ENCODE results near the gene NUP58.
"Not testable (repeated sequence)": the region's sequence is repeated elsewhere in the genome, so short reads cannot be mapped to it uniquely, and the experiment has no call there.

NUP58 gene

DNA sequence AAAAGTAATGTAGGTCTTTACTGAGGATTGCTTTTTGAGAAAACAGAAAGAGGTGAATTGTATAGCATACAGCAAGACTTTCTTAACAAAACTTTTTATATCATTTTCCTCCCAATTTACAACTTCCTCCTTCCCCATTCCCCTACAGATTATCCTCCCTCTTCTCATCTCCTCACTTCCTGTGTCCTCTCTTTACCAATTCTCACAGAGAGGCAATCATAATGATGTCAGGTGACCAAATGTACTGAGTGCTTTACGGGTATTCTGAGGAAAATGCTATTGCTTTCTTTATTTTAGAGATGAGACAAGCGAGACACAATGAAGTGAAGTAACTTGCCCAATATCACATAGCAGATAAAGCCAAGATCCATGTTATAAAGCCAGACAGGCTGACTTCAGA, 12.5 kb upstream of the NUP58 start:
- Mint-ChIP-seq H3K27me3 (peaks cover 17% of the 10 kb centered on the region), H3K4me3 (no peak overlapping the region), H3K27ac (no peak overlapping the region), H3K4me1 (ENCODE audit: low read depth) (peaks cover 25% of the 10 kb centered on the region), H3K36me3 (ENCODE audit: low read depth) (peaks cover 4% of the 10 kb centered on the region), H3K9me3 (no peaks in the 10 kb centered on the region)

GRCh38 chr13:25291691-25292090, 9.7 kb upstream of the NUP58 start:
- Mint-ChIP-seq H3K27ac (no peak overlapping the region), H3K27me3 (peaks cover 26% of the 10 kb centered on the region), H3K4me3 (no peak overlapping the region), H3K4me1 (ENCODE audit: low read depth) (peaks cover 4% of the 10 kb centered on the region), H3K36me3 (ENCODE audit: low read depth) (no peaks in the 10 kb centered on the region), H3K9me3 (no peaks in the 10 kb centered on the region)

- Mint-ChIP-seq H3K4me3 (no peak overlapping the region), H3K27me3 (peaks cover 32% of the 10 kb centered on the region), H3K9me3 (no peaks in the 10 kb centered on the region), H3K4me1 (ENCODE audit: low read depth) (peaks cover 4% of the 10 kb centered on the region), H3K36me3 (ENCODE audit: low read depth) (no peaks in the 10 kb centered on the region), H3K27ac (no peak overlapping the region)
Observed at GRCh38 chr13:25292301-25292700, 9.1 kb upstream of the NUP58 start.

GRCh38 chr13:25295228-25295627, 6.2 kb upstream of the NUP58 start:
- Mint-ChIP-seq H3K4me3 (no peak overlapping the region), H3K27ac (no peak overlapping the region), H3K4me1 (ENCODE audit: low read depth) (peaks cover 2% of the 10 kb centered on the region), H3K9me3 (no peaks in the 10 kb centered on the region), H3K36me3 (ENCODE audit: low read depth) (no peaks in the 10 kb centered on the region), H3K27me3 (peaks cover 31% of the 10 kb centered on the region)

- Mint-ChIP-seq H3K27me3 (peaks cover 31% of the 10 kb centered on the region), H3K36me3 (ENCODE audit: low read depth) (no peaks in the 10 kb centered on the region), H3K9me3 (no peaks in the 10 kb centered on the region), H3K27ac (no peak overlapping the region), H3K4me1 (ENCODE audit: low read depth) (peaks cover 7% of the 10 kb centered on the region), H3K4me3 (no peak overlapping the region)
Observed at GRCh38 chr13:25295701-25296100, 5.7 kb upstream of the NUP58 start.

GRCh38 chr13:25300861-25301346, 521 bp upstream of the NUP58 start:
- Mint-ChIP-seq H3K4me3 (peak overlapping the region; percentile 95), H3K4me1 (ENCODE audit: low read depth) (peaks cover 44% of the 10 kb centered on the region), H3K36me3 (ENCODE audit: low read depth) (peaks cover 32% of the 10 kb centered on the region), H3K27ac (peak overlapping the region; percentile 86), H3K9me3 (no peaks in the 10 kb centered on the region), H3K27me3 (peaks cover 20% of the 10 kb centered on the region)

DNA sequence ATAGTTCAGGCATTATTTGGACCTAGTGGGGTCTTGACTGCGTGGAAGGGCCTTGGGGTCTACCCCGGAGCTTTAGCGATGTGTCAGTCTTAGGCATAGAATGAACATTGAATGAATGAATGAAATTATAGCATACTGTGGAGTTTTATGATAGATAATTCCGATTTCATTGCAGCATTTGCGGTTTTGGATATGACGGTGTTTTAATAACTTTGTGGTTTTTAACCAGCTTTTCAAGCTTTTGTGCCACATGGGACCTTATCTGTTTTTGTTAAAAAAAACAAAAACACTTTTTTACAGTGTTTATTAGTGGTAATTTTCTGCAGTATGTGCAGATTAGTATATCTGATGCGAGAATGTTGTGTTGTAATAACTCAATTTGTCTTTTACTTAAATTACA, 696 bp downstream of the NUP58 start:
- peaks cover 55% of the 10 kb centered on the region for H3K4me1 Mint-ChIP-seq (ENCODE audit: low read depth)
- no peaks in the 10 kb centered on the region for H3K9me3 Mint-ChIP-seq
- peaks cover 11% of the 10 kb centered on the region for H3K27me3 Mint-ChIP-seq
- peak overlapping the region; percentile 86 for H3K27ac Mint-ChIP-seq
- peak overlapping the region; percentile 95 for H3K4me3 Mint-ChIP-seq
- H3K36me3 Mint-ChIP-seq (ENCODE audit: low read depth): peaks cover 41% of the 10 kb centered on the region

DNA sequence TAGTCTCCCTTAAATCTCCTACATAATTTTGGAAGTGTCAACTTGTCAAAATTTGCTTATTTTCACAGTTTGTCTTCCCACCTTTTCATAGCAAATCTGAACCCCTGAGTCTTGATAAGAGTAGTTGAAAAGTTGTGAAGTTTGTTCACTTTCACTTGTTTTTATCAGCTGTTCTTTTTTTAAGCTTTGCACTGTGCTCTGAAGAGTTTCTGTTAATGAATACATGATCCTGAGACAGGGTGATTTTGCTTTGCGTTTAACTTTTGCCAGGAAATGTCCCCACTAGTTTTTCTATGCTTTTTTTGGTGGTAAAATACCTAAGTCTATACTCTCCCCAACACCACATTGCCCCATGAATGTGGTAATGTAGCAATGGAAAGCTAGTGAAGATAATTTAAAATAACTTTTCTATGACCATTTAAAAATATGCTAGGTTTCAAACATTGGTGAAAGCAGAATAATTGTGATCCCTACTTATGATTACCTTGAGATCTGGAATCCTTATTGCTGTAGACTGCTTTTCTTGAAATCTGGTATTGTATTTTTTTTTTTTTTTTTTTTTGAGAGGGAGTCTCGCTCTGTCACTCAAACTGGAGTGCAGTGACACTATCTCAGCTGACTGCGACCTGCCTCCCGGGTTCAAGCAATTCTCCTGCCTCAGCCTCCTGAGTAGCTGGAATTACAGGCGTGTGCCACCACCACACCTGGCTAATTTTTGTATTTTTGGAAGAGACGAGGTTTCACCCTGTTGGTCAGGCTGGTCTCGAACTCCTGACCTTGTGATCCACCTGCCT, 5.4 kb downstream of the NUP58 start:
- H3K27ac Mint-ChIP-seq: no peak overlapping the region
- H3K9me3 Mint-ChIP-seq: no peaks in the 10 kb centered on the region
- peaks cover 78% of the 10 kb centered on the region for H3K36me3 Mint-ChIP-seq (ENCODE audit: low read depth)
- H3K4me3 Mint-ChIP-seq: no peak overlapping the region
- H3K27me3 Mint-ChIP-seq: no peaks in the 10 kb centered on the region
- peaks cover 49% of the 10 kb centered on the region for H3K4me1 Mint-ChIP-seq (ENCODE audit: low read depth)

DNA sequence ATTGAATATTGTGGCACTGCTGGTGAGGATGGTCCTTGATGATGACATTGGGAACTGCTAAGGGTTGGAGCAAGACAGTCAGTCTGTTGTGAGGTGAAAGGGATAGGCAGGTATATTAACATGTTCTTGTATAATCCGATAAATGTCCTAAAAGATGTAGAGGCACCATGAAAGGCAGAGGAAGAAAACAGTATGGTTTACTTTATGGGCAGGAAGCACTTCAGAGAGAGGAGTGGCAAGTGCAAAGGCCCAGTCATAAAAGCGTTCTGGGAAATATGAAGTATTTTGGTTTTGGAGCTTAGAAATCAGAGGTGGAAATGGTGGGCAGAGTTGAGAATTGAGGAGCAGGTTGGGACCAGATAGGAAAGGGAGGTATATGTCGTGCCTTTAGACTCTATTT, 9.5 kb downstream of the NUP58 start:
- Mint-ChIP-seq H3K36me3 (ENCODE audit: low read depth) (peaks cover 74% of the 10 kb centered on the region), H3K27ac (no peak overlapping the region), H3K4me1 (ENCODE audit: low read depth) (peaks cover 17% of the 10 kb centered on the region), H3K9me3 (no peaks in the 10 kb centered on the region), H3K4me3 (no peak overlapping the region), H3K27me3 (no peaks in the 10 kb centered on the region)

GRCh38 chr13:25318946-25319345, 17.5 kb downstream of the NUP58 start:
- peaks cover 57% of the 10 kb centered on the region for H3K36me3 Mint-ChIP-seq (ENCODE audit: low read depth)
- not testable (repeated sequence) for H3K4me3 Mint-ChIP-seq; H3K27me3 Mint-ChIP-seq; H3K27ac Mint-ChIP-seq; H3K4me1 Mint-ChIP-seq (ENCODE audit: low read depth); H3K9me3 Mint-ChIP-seq

GRCh38 chr13:25319771-25320170, 18.3 kb downstream of the NUP58 start:
- H3K4me3 Mint-ChIP-seq: no peak overlapping the region
- H3K36me3 Mint-ChIP-seq (ENCODE audit: low read depth): peaks cover 58% of the 10 kb centered on the region
- no peaks in the 10 kb centered on the region for H3K4me1 Mint-ChIP-seq (ENCODE audit: low read depth)
- H3K27me3 Mint-ChIP-seq: no peaks in the 10 kb centered on the region
- H3K9me3 Mint-ChIP-seq: no peaks in the 10 kb centered on the region
- H3K27ac Mint-ChIP-seq: no peak overlapping the region

DNA sequence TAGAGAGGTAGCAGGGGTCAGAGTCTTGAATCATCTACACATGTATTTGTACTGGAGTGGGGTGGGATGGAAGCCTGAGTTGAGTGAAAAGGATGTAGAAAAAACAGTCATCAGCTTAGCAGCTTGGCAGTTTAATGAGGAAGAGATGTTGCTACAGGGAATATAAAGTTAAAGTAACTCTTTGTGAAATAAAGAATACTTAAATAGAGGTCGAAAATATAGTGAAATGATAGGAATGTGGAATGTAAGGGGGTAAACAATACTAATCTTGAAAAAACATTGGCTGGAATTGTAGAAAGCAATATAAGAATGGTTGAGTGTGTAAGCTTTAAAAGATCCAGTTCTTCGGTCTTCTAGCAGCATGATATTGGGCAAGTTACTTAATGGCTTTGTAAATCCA, 22.7 kb downstream of the NUP58 start:
- no peaks in the 10 kb centered on the region for H3K4me1 Mint-ChIP-seq (ENCODE audit: low read depth)
- H3K36me3 Mint-ChIP-seq (ENCODE audit: low read depth): peaks cover 55% of the 10 kb centered on the region
- H3K27me3 Mint-ChIP-seq: no peaks in the 10 kb centered on the region
- H3K27ac Mint-ChIP-seq: no peak overlapping the region
- H3K9me3 Mint-ChIP-seq: no peaks in the 10 kb centered on the region
- no peak overlapping the region for H3K4me3 Mint-ChIP-seq

- Mint-ChIP-seq H3K9me3 (no peaks in the 10 kb centered on the region), H3K4me3 (no peak overlapping the region), H3K27me3 (no peaks in the 10 kb centered on the region), H3K27ac (no peak overlapping the region), H3K4me1 (ENCODE audit: low read depth) (no peaks in the 10 kb centered on the region), H3K36me3 (ENCODE audit: low read depth) (peaks cover 77% of the 10 kb centered on the region)
Observed at GRCh38 chr13:25329706-25330105, 28.3 kb downstream of the NUP58 start.

GRCh38 chr13:25330541-25330940, 29.1 kb downstream of the NUP58 start:
- peaks cover 69% of the 10 kb centered on the region for H3K36me3 Mint-ChIP-seq (ENCODE audit: low read depth)
- H3K9me3 Mint-ChIP-seq: no peaks in the 10 kb centered on the region

GRCh38 chr13:25335856-25336255, 34.4 kb downstream of the NUP58 start:
- H3K4me3 Mint-ChIP-seq: no peak overlapping the region
- H3K27ac Mint-ChIP-seq: no peak overlapping the region
- H3K9me3 Mint-ChIP-seq: no peaks in the 10 kb centered on the region
- H3K4me1 Mint-ChIP-seq (ENCODE audit: low read depth): peaks cover 6% of the 10 kb centered on the region
- H3K36me3 Mint-ChIP-seq (ENCODE audit: low read depth): peaks cover 70% of the 10 kb centered on the region
- H3K27me3 Mint-ChIP-seq: no peaks in the 10 kb centered on the region

More at GRCh38 chr13:25330541-25330940, 29.1 kb downstream of the NUP58 start:
- no peak overlapping the region for H3K4me3 Mint-ChIP-seq
- H3K27ac Mint-ChIP-seq: no peak overlapping the region
- H3K4me1 Mint-ChIP-seq (ENCODE audit: low read depth): peaks cover 5% of the 10 kb centered on the region
- H3K27me3 Mint-ChIP-seq: no peaks in the 10 kb centered on the region

- Mint-ChIP-seq H3K36me3 (ENCODE audit: low read depth) (peaks cover 25% of the 10 kb centered on the region), H3K27me3 (no peaks in the 10 kb centered on the region), H3K4me3 (no peak overlapping the region), H3K4me1 (ENCODE audit: low read depth) (no peaks in the 10 kb centered on the region), H3K27ac (no peak overlapping the region), H3K9me3 (no peaks in the 10 kb centered on the region)
Observed at GRCh38 chr13:25345576-25345975, 44.2 kb downstream of the NUP58 start.

Measured in stimulated activated naive CD8-positive, alpha-beta T cell treated with anti-CD3 and anti-CD28 coated beads, Interleukin-15, Interleukin-2, amounts not matched to agents 100 ng/mL and 50 ng/mL, for 24 hours (primary cell).